ENCODE measurements around the gene PAX1.

DNA sequence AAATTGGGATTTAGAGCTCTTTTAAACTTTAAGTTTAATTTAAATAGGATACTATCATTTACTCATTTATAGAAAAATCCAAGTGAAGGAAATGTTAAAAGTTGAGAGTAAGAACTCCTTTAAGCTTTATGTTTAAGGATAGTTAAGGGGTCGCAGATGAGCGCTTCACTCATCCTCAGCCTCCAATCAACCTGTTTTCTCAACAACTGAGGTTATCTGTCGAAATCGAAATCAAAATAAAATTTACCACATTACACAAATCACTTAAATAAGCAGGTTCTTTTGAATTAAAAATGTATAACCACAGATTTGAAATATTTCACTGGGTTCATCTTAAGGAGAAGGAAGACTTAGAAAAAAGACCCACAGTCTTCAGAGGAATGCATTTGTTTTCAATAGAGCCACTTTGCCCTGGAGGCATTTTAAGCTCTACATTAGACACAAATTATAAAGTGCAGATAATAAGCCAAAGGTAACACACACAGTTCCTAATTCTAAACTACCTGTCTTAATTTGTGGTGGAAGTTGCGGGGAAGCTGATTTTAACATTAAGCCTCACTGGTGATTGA, 5.5 kb downstream of the PAX1 start:
- no peak for TF ChIP-seq NFRKB (IDR thresholded peaks at IDR 0.05)
- TF ChIP-seq FOXM1 (IDR thresholded peaks at IDR 0.05; ENCODE audit: borderline replicate concordance): no peak
- TF ChIP-seq FOXK2 (IDR thresholded peaks at IDR 0.05): no peak
- no peak for TF ChIP-seq ELF4 (IDR thresholded peaks at IDR 0.05)

Measured in HEK293T (cell line).